HS-5 (cell line): ENCODE results near the gene RAD51AP2.
"Not testable (repeated sequence)": the region's sequence is repeated elsewhere in the genome, so short reads cannot be mapped to it uniquely, and the experiment has no call there.

ENCODE experiments used
- DNase-seq: peaks from one replicate; pipeline ENCODE4 v3.0.0-alpha.2; 2012; ENCODE audit warnings: low read depth

Gene RAD51AP2

DNA sequence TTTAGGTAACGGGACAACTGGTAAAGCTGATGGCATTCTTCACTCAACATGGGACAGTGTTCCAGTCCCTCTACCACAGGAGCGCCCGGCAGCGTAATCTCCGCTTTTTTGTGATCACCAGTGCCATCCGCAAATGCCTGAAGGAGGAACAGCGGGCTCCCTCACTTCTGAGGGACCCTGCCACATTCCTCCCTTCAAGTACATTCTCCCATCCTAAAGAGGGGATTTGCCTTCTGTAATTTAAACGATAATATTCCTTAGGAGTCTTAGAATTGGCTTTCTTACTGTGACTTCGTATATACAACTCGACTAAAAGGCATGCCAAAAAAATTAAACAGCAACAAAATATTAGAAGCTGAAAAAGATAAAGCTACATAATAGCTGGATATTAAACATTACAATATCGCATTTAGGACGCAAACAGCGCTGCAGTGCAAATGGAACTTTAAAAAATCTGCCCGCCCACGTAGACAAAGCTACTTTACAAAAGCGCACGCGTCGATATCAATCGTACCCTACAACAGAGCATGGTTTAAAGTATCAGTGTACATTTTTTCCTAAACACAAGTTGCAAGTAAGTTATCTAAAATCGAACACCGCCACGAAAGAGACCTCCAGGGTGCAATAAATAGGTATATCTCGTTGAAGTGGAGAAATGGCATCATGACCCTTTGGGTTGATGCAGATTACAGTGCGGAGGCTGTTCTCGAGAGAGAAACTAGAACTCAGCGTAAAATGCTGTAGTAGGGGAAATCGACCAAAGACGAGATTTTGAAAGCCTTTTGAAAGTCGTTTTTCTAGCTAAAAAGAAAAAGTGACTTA lies 20.0 kb upstream of the RAD51AP2 start:
- no peak for DNase-seq

- no peak for DNase-seq
Measured at GRCh38 chr2:17536416-17536815, 18.2 kb upstream of the RAD51AP2 start.

DNA sequence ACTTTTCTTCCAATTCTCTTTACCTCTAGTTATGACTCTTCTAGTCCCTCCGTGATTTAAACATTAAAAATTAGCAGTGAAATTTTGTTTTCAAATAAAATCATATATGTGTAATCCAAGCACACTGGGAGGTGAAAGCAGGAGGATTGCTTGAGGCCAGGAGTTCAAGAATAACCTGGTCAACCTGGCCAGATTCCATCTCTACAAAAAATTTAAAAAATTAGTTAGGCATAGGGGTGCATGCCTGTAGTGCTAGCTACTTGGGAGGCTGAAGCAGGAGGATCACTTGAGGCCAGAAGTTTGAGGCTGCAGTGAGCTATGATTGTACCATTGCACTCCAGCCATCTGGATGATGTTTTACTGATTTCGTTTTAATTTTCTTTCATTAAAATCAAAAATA lies 15.3 kb upstream of the RAD51AP2 start:
- DNase-seq, result no peak

GRCh38 chr2:17529771-17530170 lies 11.5 kb upstream of the RAD51AP2 start:
- DNase-seq, result no peak

GRCh38 chr2:17522303-17522702 lies 4.1 kb upstream of the RAD51AP2 start:
- DNase-seq, result no peak

DNA sequence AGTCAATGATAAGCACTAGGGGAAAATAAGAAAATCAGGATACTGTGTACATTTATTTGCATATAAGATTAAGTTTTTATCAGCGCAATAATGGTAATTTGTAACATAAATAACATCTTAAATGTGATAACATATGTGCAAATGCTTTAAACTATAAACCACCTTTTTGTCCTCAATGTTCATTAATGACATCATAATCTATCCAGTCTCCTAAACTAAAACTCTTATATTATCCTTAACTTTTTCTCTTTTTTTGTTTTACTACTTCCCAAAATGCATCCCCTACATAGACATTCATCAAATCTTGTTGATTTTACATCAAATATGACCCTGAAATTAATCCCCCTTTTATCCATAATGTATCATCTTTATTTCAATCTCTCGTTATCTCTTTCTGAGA lies 3.4 kb upstream of the RAD51AP2 start:
- no peak for DNase-seq

DNA sequence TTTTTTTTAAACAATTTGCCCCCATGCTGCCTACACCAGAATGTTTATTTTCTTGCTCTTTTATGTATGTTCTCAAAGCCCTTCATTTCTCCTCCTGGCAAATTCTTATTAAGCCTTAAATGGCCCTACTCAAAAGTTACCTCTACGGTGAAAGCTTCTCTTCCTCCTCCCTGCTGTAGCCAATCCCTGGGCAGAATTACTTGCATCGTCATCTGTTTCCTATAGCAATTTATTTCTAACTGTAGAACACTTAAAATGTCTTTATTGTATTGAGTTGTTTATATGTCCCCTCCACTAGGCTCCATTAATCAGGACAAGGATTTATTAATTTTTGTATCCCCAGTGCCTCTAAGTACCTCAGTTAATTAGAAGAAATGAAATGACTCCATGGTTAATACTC lies 2.5 kb upstream of the RAD51AP2 start:
- no peak for DNase-seq

GRCh38 chr2:17519486-17519885 lies 1.2 kb upstream of the RAD51AP2 start:
- no peak for DNase-seq

GRCh38 chr2:17517481-17518211 lies 594 bp downstream of the RAD51AP2 start:
- DNase-seq, result no peak

GRCh38 chr2:17515652-17516051 lies 2.6 kb downstream of the RAD51AP2 start:
- no peak for DNase-seq

DNA sequence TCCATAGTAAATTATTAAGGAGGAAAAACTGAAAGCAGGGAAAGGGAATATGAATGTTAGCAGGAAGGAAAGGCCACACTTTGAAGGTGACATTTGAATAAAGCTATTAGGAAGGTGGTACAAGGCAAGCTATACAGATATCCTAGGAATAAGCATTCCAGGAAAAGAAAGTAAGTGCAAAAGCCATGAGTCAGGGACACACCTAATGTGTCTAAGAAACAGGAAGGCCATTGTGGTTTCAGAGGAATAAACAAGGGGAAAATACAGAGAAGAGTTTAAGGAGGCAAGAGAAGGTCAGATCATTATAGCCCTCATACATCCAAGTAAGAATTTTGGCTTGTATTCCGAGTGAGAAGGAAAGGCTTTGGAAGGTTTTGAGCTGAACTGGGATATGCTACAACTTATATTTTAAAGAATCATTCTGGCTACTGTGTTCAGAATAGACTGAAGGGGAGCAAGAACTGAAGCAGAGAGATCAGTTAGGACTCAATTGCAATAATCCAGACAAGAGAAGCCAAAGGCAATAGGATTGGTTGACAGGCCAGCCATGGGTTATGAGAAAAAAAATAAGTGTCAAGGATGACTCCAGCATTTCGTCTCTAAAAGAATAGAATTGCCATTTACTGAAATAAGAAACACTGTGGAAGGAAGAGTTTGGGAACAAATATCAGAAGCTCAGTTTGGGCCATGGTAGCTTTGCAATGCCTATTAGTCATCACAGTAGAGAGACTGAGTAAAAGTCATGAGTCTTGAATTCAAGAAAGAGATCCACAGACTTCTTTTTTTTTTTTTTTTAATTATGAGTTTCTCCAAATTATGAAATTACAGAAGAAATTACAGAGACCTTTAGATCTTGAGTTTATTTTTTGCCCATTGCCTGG lies 11.3 kb downstream of the RAD51AP2 start:
- DNase-seq, result no peak

- no peak for DNase-seq
Measured at GRCh38 chr2:17497718-17498117, 20.5 kb downstream of the RAD51AP2 start.

- no peak for DNase-seq
Measured at GRCh38 chr2:17495590-17495989, 22.6 kb downstream of the RAD51AP2 start.

- DNase-seq, result not testable (repeated sequence)
Measured at GRCh38 chr2:17490165-17490564, 28.1 kb downstream of the RAD51AP2 start.

DNA sequence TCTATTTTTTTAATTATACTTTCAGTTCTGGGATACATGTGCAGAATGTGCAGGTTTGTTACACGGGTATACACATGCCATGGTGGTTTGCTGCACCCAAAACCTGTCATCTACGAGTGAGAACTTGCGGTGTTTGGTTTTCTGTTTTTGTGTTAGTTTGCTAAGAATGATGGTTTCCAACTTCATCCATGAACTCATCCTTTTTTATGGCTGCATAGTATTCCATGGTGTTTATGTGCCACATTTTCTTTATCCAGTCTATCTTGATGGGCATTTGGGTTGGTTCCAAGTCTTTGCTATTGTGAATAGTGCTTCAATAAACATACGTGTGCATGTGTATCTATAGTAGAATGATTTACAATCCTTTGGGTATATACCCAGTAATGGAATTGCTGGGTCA lies 29.6 kb downstream of the RAD51AP2 start:
- not testable (repeated sequence) for DNase-seq

GRCh38 chr2:17483496-17483895 lies 34.7 kb downstream of the RAD51AP2 start:
- DNase-seq, result no peak

- DNase-seq, result no peak
Measured at GRCh38 chr2:17482651-17483050, 35.6 kb downstream of the RAD51AP2 start.

DNA sequence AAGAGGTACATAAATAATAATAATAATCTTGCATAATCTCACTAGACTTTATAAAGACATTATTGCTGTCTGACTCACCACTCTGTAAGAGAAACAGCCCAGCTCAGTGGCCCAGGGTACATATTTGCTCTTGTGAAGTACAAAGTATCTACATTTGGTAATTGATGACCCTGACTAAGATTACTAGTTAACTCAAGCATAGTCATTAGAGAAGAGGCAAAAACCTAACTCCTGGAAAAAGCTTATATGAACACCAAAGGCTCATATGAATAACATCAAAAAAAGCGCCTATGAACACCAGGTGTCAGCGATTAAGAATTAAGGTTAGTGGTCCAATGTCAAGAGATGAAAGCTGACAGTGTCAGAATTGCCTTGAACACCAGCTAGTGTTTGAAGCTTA lies 38.4 kb downstream of the RAD51AP2 start:
- DNase-seq, result no peak

- no peak for DNase-seq
Measured at GRCh38 chr2:17476830-17477229, 41.4 kb downstream of the RAD51AP2 start.

DNA sequence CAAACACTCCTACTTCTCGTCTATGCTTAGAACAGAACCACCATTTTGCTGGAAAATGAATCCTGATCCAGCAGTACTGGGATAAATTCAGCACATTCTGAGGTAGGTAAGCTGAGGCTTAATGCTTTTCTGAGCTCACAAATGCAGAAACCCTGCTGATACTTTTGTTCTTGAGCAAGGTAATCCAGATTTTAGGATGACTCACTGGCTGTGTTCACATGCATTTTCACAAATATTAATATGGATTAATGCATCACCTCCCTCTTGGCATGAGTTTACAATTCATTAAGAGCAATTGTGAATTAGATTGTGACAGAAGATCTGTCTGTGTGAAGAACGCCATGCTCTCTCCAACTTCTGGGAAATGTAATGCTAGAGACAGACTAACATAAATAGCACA lies 42.2 kb downstream of the RAD51AP2 start:
- no peak for DNase-seq

DNA sequence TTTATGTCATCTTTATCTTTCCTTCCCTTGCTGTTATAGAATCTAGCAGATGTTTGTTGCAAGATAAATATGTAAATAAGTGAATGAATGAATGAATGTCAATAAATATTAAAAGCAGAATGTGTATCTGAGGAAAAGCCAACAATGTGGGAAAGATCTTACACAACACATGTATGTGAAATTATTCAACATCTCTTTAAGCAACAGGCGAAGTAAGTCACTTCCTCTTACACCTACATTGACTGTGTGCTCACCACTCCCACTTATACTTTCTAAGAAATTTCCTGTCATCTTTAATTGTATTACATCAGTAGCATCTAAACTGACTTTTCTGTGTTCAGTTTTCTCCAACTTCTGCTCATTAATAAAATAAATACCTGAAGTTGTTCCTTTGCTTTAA lies 43.0 kb downstream of the RAD51AP2 start:
- DNase-seq, result no peak

- no peak for DNase-seq
Measured at GRCh38 chr2:17471979-17472378, 46.3 kb downstream of the RAD51AP2 start.
